Body of pancreas (tissue), 4 donors: ENCODE data around the gene TBL1X. TPM values are rescaled to one million over a fixed set of nuclear protein-coding genes. Genes with fewer than 3 reads are reported as not detected.

Source experiments
- ATAC-seq: fragments of 150-250 bp; one replicate; pipeline ENCODE4 v1.9.1; 2016
- DNase-seq, 4 donors: peaks; one replicate each; pipeline ENCODE4 v3.0.0-alpha.2; 2019
- H3K27ac ChIP-seq, 4 donors: fragments of 200-600 bp; sonication (generic); 1 replicate in 3 of 4; 2 replicates in 1 of 4; pipeline versions ENCODE4 v1.5.1 to v1.6.1; 2016 to 2019; ENCODE audit warnings: mild to moderate bottlenecking in 1 of 4, mixed read lengths in 1 of 4, moderate library complexity in 1 of 4
- H3K27me3 ChIP-seq, 2 donors: fragments of 200-600 bp; sonication (generic); one replicate each; pipeline ENCODE4 v1.6.0; 2016; ENCODE audit warnings: mild to moderate bottlenecking in 1 of 2
- H3K36me3 ChIP-seq, 2 donors: fragments of 200-600 bp; sonication (generic); replicated peaks in 1 of 2; 2 replicates each; pipeline ENCODE4 v1.5.1; 2016; ENCODE audit warnings: low read depth in 2 of 2; ENCODE audit not compliant: insufficient read depth in 1 of 2
- H3K4me1 ChIP-seq: fragments of 200-600 bp; sonication (generic); one replicate; pipeline ENCODE4 v1.6.0; 2016
- H3K4me3 ChIP-seq, 2 donors: fragments of 200-600 bp; sonication (generic); 1 replicate in 1 of 2; 2 replicates in 1 of 2; pipeline ENCODE4 v1.5.1; 2016 to 2019
- H3K9me3 ChIP-seq, 3 donors: fragments of 200-600 bp; sonication (generic); 1 replicate in 2 of 3; 2 replicates in 1 of 3; pipeline ENCODE4 v1.5.1; 2016
- POLR2A ChIP-seq, 3 donors: fragments of 450-650 bp; IDR thresholded peaks; one replicate each; pipeline ENCODE4 v1.6.1; 2016; ENCODE audit warnings: antibody characterized with exemption in 3 of 3, mild to moderate bottlenecking in 2 of 3
- WGBS, 2 donors: methylation state at CpG; one replicate each; pipeline ENCODE4 v1.1.5; 2017; 5-methylcytosine and 5-hydroxymethylcytosine counted together
- intact Hi-C: fragments of 100-400 bp; cut with DNase I; formaldehyde crosslinking; loops from one replicate; pipeline ENCODE4 v1.15.1; 2023
- total RNA-seq, 2 donors: library from RNA; depleted of rRNA; stranded (reverse); fragments of >200 nt; gene quantifications; one replicate each; pipeline ENCODE4 v1.1.0, GENCODE V29; 2016
- TF ChIP-seq, protein P1 (sequence below), 7 experiments: fragments of 450-650 bp in 4 of 7; fragments of 200-600 bp in 3 of 7; sonication (generic) in 3 of 7; IDR thresholded peaks; one replicate each; pipeline ENCODE4 v1.5.1; 2016 to 2019; ENCODE audit warnings: antibody characterized with exemption in 7 of 7

The TBL1X gene
- total RNA-seq, 2 donors from 2014 or later: 7.9 to 16.3 TPM

DNA sequence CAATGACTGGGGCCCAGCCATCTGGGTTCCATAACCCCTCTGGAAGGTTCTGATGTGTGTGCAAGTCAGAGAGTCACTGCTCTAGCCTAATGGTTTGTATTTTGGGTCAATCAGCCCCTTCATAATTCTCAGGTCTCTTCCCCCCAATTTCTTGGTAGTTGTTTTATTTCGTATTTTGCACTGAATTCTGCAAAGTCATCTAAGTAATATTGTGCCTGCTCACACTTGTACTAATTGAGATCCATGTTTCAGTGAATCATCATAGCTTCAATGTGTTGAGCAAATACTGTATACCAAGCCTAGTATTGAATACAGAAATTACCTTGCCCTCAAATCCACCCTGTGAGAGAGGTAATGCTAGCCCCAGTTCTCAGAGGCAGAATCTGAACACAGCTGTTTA lies 28.0 kb upstream of the TBL1X start:
- DNase-seq: no peak
- no peak for ATAC-seq
- intact Hi-C loops: no loop called here

DNA sequence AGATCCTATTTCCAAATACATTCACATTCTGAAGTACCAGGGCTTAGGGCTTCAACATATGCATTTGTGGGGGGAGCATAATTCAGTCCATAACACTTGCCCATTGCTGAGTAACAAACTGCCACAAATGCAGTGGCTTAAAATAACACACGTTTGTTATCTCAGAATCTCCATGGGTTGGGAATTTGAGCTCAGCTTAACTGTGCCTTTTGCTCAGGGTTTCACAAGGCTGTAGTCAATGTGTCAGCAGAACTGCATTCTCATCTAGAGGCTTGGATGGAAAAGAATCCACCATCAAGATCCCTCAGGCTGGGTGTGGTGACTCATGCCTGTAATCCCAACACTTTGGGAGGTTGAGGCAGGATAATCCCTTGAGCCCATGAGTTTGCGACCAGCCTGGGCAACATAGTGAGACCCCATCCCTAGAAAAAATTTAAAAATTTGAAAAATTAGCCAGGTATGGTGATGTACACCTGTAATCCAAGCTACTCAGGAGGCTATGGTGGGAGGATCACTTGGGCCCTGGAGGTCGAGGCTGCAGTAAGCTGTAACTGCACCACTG lies 25.8 kb upstream of the TBL1X start:
- DNase-seq (no peak), ATAC-seq (no peak)
- Histone ChIP-seq H3K36me3 (no peaks in the 10 kb centered on the region), H3K4me3 (no peak overlapping the region), H3K27ac (no peak overlapping the region), H3K9me3 (no peaks in the 10 kb centered on the region), H3K27me3 (no peaks in the 10 kb centered on the region), H3K4me1 (no peaks in the 10 kb centered on the region)
- intact Hi-C loops: no loop called here
- no peak for TF ChIP-seq POLR2A (IDR thresholded peaks at IDR 0.05)
- TF ChIP-seq, protein P1, sequence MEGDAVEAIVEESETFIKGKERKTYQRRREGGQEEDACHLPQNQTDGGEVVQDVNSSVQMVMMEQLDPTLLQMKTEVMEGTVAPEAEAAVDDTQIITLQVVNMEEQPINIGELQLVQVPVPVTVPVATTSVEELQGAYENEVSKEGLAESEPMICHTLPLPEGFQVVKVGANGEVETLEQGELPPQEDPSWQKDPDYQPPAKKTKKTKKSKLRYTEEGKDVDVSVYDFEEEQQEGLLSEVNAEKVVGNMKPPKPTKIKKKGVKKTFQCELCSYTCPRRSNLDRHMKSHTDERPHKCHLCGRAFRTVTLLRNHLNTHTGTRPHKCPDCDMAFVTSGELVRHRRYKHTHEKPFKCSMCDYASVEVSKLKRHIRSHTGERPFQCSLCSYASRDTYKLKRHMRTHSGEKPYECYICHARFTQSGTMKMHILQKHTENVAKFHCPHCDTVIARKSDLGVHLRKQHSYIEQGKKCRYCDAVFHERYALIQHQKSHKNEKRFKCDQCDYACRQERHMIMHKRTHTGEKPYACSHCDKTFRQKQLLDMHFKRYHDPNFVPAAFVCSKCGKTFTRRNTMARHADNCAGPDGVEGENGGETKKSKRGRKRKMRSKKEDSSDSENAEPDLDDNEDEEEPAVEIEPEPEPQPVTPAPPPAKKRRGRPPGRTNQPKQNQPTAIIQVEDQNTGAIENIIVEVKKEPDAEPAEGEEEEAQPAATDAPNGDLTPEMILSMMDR (IDR thresholded peaks at IDR 0.05): no peak
- 83 to 100% methylated on average over 1 of the region's 3 CpGs for WGBS, 2 donors

More for the DNA sequence above, 28.0 kb upstream of the TBL1X start:
- no peak overlapping the region for H3K27ac ChIP-seq
- H3K4me1 ChIP-seq: no peaks in the 10 kb centered on the region
- H3K36me3 ChIP-seq: no peaks in the 10 kb centered on the region
- TF ChIP-seq POLR2A (IDR thresholded peaks at IDR 0.05): no peak
- TF ChIP-seq, protein P1 (IDR thresholded peaks at IDR 0.05): no peak
- H3K27me3 ChIP-seq: no peaks in the 10 kb centered on the region
- no peaks in the 10 kb centered on the region for H3K9me3 ChIP-seq
- WGBS, 2 donors: 88% methylated on average over 1 of the region's 1 CpG; no CpG with 5 or more reads in 1 of the 2 donors
- no peak overlapping the region for H3K4me3 ChIP-seq

DNA sequence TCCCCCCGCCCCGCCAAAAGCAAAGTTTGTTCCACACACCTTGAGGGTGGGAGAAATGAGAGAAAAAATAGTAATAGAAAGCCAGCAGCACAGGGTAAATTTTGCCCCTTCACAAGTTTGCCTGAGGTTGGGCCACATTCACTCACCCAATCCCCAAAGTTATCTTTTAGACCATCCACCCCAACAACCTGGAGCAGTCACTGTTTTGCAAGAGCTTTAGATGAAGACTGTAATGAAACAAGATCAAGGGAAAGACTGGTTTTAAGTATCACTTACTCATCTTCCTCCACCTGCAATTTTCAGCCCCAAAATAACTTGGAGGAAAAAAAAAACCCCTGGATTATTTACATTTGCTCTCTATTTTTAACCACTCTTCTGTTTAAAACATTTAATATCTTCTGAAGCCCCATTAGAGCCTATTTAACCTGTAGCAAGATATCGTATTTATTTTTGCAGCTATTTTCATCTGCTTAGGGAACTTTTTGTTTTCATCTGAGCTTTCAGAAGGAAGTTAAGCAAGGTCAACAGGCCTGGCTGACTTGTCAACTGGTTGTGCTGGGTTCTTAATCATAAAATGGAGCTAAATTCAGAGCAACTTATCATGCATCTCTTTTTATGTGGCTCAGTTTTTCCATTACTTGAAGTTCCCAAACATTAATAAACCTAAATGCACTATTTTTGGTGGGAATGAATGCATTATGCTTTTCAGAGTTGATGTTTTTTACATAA lies 24.6 kb upstream of the TBL1X start:
- no peaks in the 10 kb centered on the region for H3K36me3 ChIP-seq

DNA sequence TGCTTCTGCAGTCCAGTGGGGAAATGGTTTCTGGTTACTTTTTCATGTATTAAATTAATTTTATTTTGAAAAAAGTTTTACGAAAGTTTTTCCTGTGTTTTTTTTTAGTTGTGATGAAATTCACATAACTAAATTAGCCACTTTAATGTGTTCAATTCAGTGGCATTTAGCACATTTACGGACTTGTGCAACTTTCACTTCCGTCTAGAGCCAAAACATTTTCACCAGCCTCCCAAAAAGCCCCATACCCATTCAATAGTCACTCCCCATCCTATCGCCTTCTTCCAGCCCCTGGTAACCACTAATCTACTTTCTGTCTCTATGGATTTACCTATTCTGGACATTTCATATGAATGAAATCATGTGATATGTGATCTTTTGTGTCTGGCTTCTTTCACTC lies 22.8 kb upstream of the TBL1X start:
- TF ChIP-seq, protein P1 (IDR thresholded peaks at IDR 0.05): no peak
- TF ChIP-seq POLR2A (IDR thresholded peaks at IDR 0.05): no peak
- DNase-seq (no peak), ATAC-seq (no peak)
- 86 to 92% methylated on average over 4 of the region's 4 CpGs for WGBS, 2 donors
- Histone ChIP-seq H3K27ac (no peak overlapping the region), H3K36me3 (no peaks in the 10 kb centered on the region), H3K4me3 (no peak overlapping the region), H3K27me3 (no peaks in the 10 kb centered on the region), H3K9me3 (no peaks in the 10 kb centered on the region), H3K4me1 (no peaks in the 10 kb centered on the region)
- intact Hi-C loops: no loop called here

More for the DNA sequence above, 24.6 kb upstream of the TBL1X start:
- ATAC-seq (no peak), DNase-seq (no peak)
- Histone ChIP-seq H3K4me3 (no peak overlapping the region), H3K27me3 (no peaks in the 10 kb centered on the region), H3K9me3 (no peaks in the 10 kb centered on the region), H3K4me1 (no peaks in the 10 kb centered on the region), H3K27ac (no peak overlapping the region)
- no peak for TF ChIP-seq POLR2A (IDR thresholded peaks at IDR 0.05)
- TF ChIP-seq, protein P1 (IDR thresholded peaks at IDR 0.05): no peak
- WGBS, 2 donors: 42 to 65% methylated on average over 2 to 3 of the region's 3 CpGs
- intact Hi-C loops: no loop called here

DNA sequence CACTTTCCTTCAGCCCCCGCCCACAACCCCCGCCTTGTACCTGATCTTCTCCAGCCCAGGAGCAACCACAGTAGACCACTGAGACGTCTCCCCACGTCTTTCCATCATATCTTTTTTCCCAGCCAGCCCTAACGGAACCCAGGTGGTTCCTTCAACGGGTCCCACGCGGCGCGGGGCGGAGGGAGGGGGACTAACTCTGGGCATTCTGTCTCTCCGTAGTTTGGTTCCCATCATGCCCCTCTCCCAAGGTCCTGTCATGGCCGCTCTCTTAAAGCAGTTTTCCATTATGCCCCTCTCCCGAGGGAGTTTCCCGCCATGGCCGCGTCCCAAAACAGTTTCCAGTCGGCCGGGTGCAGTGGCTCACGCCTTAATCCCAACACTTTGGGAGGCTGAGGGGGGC lies 21.5 kb upstream of the TBL1X start:
- intact Hi-C loops: no loop called here
- H3K27me3 ChIP-seq: no peaks in the 10 kb centered on the region
- H3K4me3 ChIP-seq: no peak overlapping the region
- WGBS, 2 donors: 88 to 92% methylated on average over 10 of the region's 20 CpGs
- TF ChIP-seq POLR2A (IDR thresholded peaks at IDR 0.05): no peak
- TF ChIP-seq, protein P1 (IDR thresholded peaks at IDR 0.05): no peak
- no peaks in the 10 kb centered on the region for H3K9me3 ChIP-seq
- no peak overlapping the region for H3K27ac ChIP-seq
- H3K36me3 ChIP-seq: no peaks in the 10 kb centered on the region
- H3K4me1 ChIP-seq: no peaks in the 10 kb centered on the region
- ATAC-seq (no peak), DNase-seq (no peak)
